CD4-positive, CD25-positive, alpha-beta regulatory T cell (primary cell): ENCODE measurements around the gene TIMM17A. TPM values are rescaled to one million over a fixed set of nuclear protein-coding genes. Genes with fewer than 3 reads are reported as not detected.
"Not testable (repeated sequence)": the region's sequence is repeated elsewhere in the genome, so short reads cannot be mapped to it uniquely, and the experiment has no call there.

Source experiments
- ATAC-seq, 2 donors: fragments of 150-1000 bp; cut with Tn5 transposase; one replicate each; pipeline ENCODE4 v1.10.0; 2021; ENCODE audit warnings: low read depth in 2 of 2, moderate number of reproducible peaks in 2 of 2, moderate library complexity in 1 of 2
- DNase-seq, 3 donors: peaks; one replicate each; pipeline versions ENCODE4 v3.0.0 to v3.0.0-alpha.2; 2012 to 2022; ENCODE audit warnings: mixed read lengths in 1 of 3
- H3K27ac ChIP-seq: one replicate; pipeline ENCODE4 v1.7.0; 2013; ENCODE audit warnings: mild to moderate bottlenecking, low read length; ENCODE audit not compliant: insufficient read depth, poor library complexity, severe bottlenecking
- H3K27me3 ChIP-seq: one replicate; pipeline ENCODE4 v1.7.0; 2013; ENCODE audit warnings: low read length; ENCODE audit not compliant: control insufficient read depth, insufficient read depth
- H3K36me3 ChIP-seq: one replicate; pipeline ENCODE4 v1.7.0; 2013; ENCODE audit warnings: mild to moderate bottlenecking, low read length, moderate library complexity; ENCODE audit not compliant: control insufficient read depth, insufficient read depth
- H3K4me1 ChIP-seq: 2 replicates; pipeline ENCODE4 v1.7.0; 2013; ENCODE audit warnings: mild to moderate bottlenecking, low read length; ENCODE audit not compliant: insufficient read depth, control insufficient read depth, poor library complexity, severe bottlenecking
- H3K4me3 ChIP-seq: one replicate; pipeline ENCODE4 v1.7.0; 2013; ENCODE audit warnings: low read depth, mild to moderate bottlenecking, low read length, moderate library complexity
- H3K9me3 ChIP-seq, 2 experiments: 1 replicate in 1 of 2; 2 replicates in 1 of 2; pipeline ENCODE4 v1.7.0; 2013; ENCODE audit warnings: low read length in 2 of 2, mild to moderate bottlenecking in 1 of 2, moderate library complexity in 1 of 2; ENCODE audit not compliant: control insufficient read depth in 2 of 2
- H3K27ac Mint-ChIP-seq, 3 donors: one replicate each; pipeline ENCODE4 v1.8.0; 2020 to 2022; ENCODE audit warnings: mild to moderate bottlenecking in 3 of 3, mixed read lengths in 3 of 3, moderate library complexity in 2 of 3
- H3K27me3 Mint-ChIP-seq: one replicate; pipeline ENCODE4 v1.8.0; 2022; ENCODE audit warnings: mild to moderate bottlenecking, mixed read lengths
- H3K36me3 Mint-ChIP-seq: one replicate; pipeline ENCODE4 v1.8.0; 2020; ENCODE audit warnings: mixed read lengths
- H3K4me1 Mint-ChIP-seq, 4 donors: one replicate each; pipeline ENCODE4 v1.8.0; 2020 to 2022; ENCODE audit warnings: mixed read lengths in 4 of 4, mild to moderate bottlenecking in 1 of 4
- H3K4me3 Mint-ChIP-seq, 4 donors: one replicate each; pipeline ENCODE4 v1.8.0; 2020 to 2022; ENCODE audit warnings: mild to moderate bottlenecking in 4 of 4, mixed read lengths in 4 of 4, moderate library complexity in 3 of 4
- H3K9me3 Mint-ChIP-seq, 7 donors: one replicate each; pipeline ENCODE4 v1.8.0; 2020 to 2022; ENCODE audit warnings: mixed read lengths in 7 of 7, mild to moderate bottlenecking in 3 of 7, moderate library complexity in 2 of 7
- polyA plus RNA-seq, 4 donors: library from polyadenylated mRNA; unstranded; fragments of 300-500 nt; fragmentation: Illumina TruSeq; gene quantifications; one replicate each; pipeline ENCODE4 v1.2.3, GENCODE V29; 2021
- total RNA-seq: library from RNA; stranded (reverse); gene quantifications from one replicate; pipeline ENCODE4 v1.2.3, GENCODE V29; 2022

The TIMM17A gene
- total and polyA plus RNA-seq, 5 donors from 2014 or later, result 28.2 to 52.7 (median 37.0) TPM

GRCh38 chr1:201933840-201934430 lies 21.4 kb upstream of the TIMM17A start:
- Mint-ChIP-seq H3K27ac (no peak overlapping the region), H3K4me3 (no peak overlapping the region)
- no peak for ATAC-seq

GRCh38 chr1:201937624-201938213 lies 17.6 kb upstream of the TIMM17A start:
- Histone ChIP-seq H3K4me3 (no peak overlapping the region), H3K27ac (no peak overlapping the region), H3K9me3 (no peaks in the 10 kb centered on the region), H3K4me1 (no peaks in the 10 kb centered on the region), H3K36me3 (no peaks in the 10 kb centered on the region), H3K27me3 (no peaks in the 10 kb centered on the region)
- no peaks in the 10 kb centered on the region for H3K4me1 Mint-ChIP-seq
- DNase-seq, result no peak
- no peaks in the 10 kb centered on the region for H3K36me3 Mint-ChIP-seq
- peaks cover 42% of the 10 kb centered on the region for H3K27me3 Mint-ChIP-seq
- no peaks in the 10 kb centered on the region for H3K9me3 Mint-ChIP-seq
- no peak overlapping the region for H3K4me3 Mint-ChIP-seq
- H3K27ac Mint-ChIP-seq, result no peak overlapping the region
- no peak for ATAC-seq

More at GRCh38 chr1:201933840-201934430, 21.4 kb upstream of the TIMM17A start:
- H3K9me3 ChIP-seq, result no peaks in the 10 kb centered on the region
- no peaks in the 10 kb centered on the region for H3K4me1 ChIP-seq
- H3K9me3 Mint-ChIP-seq, result no peaks in the 10 kb centered on the region
- H3K27me3 Mint-ChIP-seq, result peaks cover 35% of the 10 kb centered on the region
- no peak overlapping the region for H3K27ac ChIP-seq
- no peak overlapping the region for H3K4me3 ChIP-seq
- no peaks in the 10 kb centered on the region for H3K36me3 ChIP-seq
- H3K27me3 ChIP-seq, result peaks cover 3% of the 10 kb centered on the region
- H3K36me3 Mint-ChIP-seq, result no peaks in the 10 kb centered on the region
- DNase-seq, result no peak
- H3K4me1 Mint-ChIP-seq, result no peaks in the 10 kb centered on the region

- H3K27ac Mint-ChIP-seq, result no peak overlapping the region
- no peak overlapping the region for H3K27ac ChIP-seq
- no peaks in the 10 kb centered on the region for H3K36me3 Mint-ChIP-seq
- no peaks in the 10 kb centered on the region for H3K9me3 Mint-ChIP-seq
- no peak overlapping the region for H3K4me3 ChIP-seq
- ATAC-seq (no peak), DNase-seq (no peak)
- H3K4me1 Mint-ChIP-seq, result no peaks in the 10 kb centered on the region
- H3K27me3 ChIP-seq, result peaks cover 3% of the 10 kb centered on the region
- H3K4me1 ChIP-seq, result no peaks in the 10 kb centered on the region
- no peaks in the 10 kb centered on the region for H3K36me3 ChIP-seq
- peaks cover 50% of the 10 kb centered on the region for H3K27me3 Mint-ChIP-seq
- H3K4me3 Mint-ChIP-seq, result no peak overlapping the region
- no peaks in the 10 kb centered on the region for H3K9me3 ChIP-seq
Measured at GRCh38 chr1:201938440-201939035, 16.8 kb upstream of the TIMM17A start.

GRCh38 chr1:201939148-201939547 lies 16.2 kb upstream of the TIMM17A start:
- DNase-seq, result no peak
- H3K27me3 ChIP-seq, result peaks cover 9% of the 10 kb centered on the region
- H3K4me1 Mint-ChIP-seq, result no peaks in the 10 kb centered on the region
- no peaks in the 10 kb centered on the region for H3K36me3 Mint-ChIP-seq
- H3K9me3 Mint-ChIP-seq, result no peaks in the 10 kb centered on the region
- ATAC-seq, result no peak
- H3K4me3 ChIP-seq, result no peak overlapping the region
- H3K27ac ChIP-seq, result no peak overlapping the region
- no peaks in the 10 kb centered on the region for H3K9me3 ChIP-seq
- no peak overlapping the region for H3K27ac Mint-ChIP-seq
- H3K36me3 ChIP-seq, result no peaks in the 10 kb centered on the region
- H3K4me3 Mint-ChIP-seq, result no peak overlapping the region
- peaks cover 53% of the 10 kb centered on the region for H3K27me3 Mint-ChIP-seq
- no peaks in the 10 kb centered on the region for H3K4me1 ChIP-seq

GRCh38 chr1:201939574-201939973 lies 15.7 kb upstream of the TIMM17A start:
- no peaks in the 10 kb centered on the region for H3K9me3 Mint-ChIP-seq
- Histone ChIP-seq H3K9me3 (no peaks in the 10 kb centered on the region), H3K27ac (no peak overlapping the region), H3K36me3 (no peaks in the 10 kb centered on the region), H3K4me1 (no peaks in the 10 kb centered on the region), H3K4me3 (no peak overlapping the region), H3K27me3 (peaks cover 9% of the 10 kb centered on the region)
- H3K27ac Mint-ChIP-seq, result no peak overlapping the region
- DNase-seq, result no peak
- H3K4me3 Mint-ChIP-seq, result no peak overlapping the region
- no peaks in the 10 kb centered on the region for H3K4me1 Mint-ChIP-seq
- no peak for ATAC-seq
- H3K27me3 Mint-ChIP-seq, result peaks cover 53% of the 10 kb centered on the region
- no peaks in the 10 kb centered on the region for H3K36me3 Mint-ChIP-seq

- H3K27me3 ChIP-seq, result peaks cover 16% of the 10 kb centered on the region
- not testable (repeated sequence) for H3K9me3 Mint-ChIP-seq, H3K4me3 Mint-ChIP-seq, DNase-seq, H3K36me3 Mint-ChIP-seq, H3K9me3 ChIP-seq, H3K4me3 ChIP-seq, H3K27ac Mint-ChIP-seq, H3K4me1 ChIP-seq, H3K27ac ChIP-seq, H3K4me1 Mint-ChIP-seq, H3K36me3 ChIP-seq, ATAC-seq
- peaks cover 55% of the 10 kb centered on the region for H3K27me3 Mint-ChIP-seq
Measured at GRCh38 chr1:201940316-201940715, 15.0 kb upstream of the TIMM17A start.

- H3K4me3 ChIP-seq, result no peak overlapping the region
- peaks cover 0 to 4% (median 0%) of the 10 kb centered on the region in 7 donors for H3K9me3 Mint-ChIP-seq
- peaks cover 60% of the 10 kb centered on the region for H3K27me3 Mint-ChIP-seq
- H3K4me1 Mint-ChIP-seq, result peaks cover 0 to 11% (median 3%) of the 10 kb centered on the region in 4 donors
- peaks cover 26% of the 10 kb centered on the region for H3K27me3 ChIP-seq
- no peaks in the 10 kb centered on the region for H3K36me3 ChIP-seq
- no peak overlapping the region for H3K4me3 Mint-ChIP-seq
- H3K27ac ChIP-seq, result no peak overlapping the region
- DNase-seq (no peak), ATAC-seq (no peak)
- H3K9me3 ChIP-seq, result no peaks in the 10 kb centered on the region
- H3K36me3 Mint-ChIP-seq, result no peaks in the 10 kb centered on the region
- H3K4me1 ChIP-seq, result peaks cover 5% of the 10 kb centered on the region
- H3K27ac Mint-ChIP-seq, result no peak overlapping the region
Measured at GRCh38 chr1:201941420-201942128, 13.7 kb upstream of the TIMM17A start.
